HL-60/S4 treated with retinoic acid at 250 ng/mL for 4 days and 3 days (cell line): ENCODE data around the gene RBM20.
"Not testable (repeated sequence)": the region's sequence is repeated elsewhere in the genome, so short reads cannot be mapped to it uniquely, and the experiment has no call there.

Experiments
- in situ Hi-C: fragments of 300-500 bp; cut with MboI; formaldehyde crosslinking; loops from 2 replicates; pipeline ENCODE4 v1.7.0; 2022; ENCODE audit warnings: low sequenced_read_pairs

The RBM20 gene

DNA sequence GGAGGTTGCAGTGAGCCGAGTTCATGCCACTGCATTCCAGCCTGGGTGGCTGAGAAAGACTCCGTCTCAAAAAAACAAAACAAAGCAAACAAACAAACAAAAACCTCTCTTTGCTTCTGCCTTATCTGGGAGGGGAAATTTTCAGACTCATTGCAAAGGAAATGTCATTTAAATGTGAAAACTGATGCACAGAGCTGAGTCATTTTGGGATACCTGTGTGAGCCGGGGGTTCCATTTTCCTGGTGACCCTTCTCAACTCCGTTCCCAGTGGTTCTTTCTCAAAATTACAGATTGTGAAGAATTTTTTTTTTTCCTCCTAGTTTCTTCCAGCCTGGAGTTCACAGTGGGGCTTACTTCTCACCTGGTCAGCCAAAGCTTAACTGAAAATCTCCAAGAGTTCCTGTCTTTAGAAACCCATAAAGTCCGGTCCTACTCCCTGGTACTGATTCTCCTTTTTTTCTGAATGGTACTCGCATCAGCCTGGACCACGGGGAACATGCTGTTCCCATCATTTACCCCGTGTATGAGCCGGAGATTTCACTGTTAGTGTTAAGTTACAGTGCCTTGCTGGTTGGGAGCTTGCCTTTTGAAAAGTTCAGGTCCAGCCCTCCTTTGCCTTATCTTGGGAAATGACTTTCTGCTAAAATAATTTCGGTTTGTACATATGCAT is 56.9 kb downstream of the RBM20 start:
- in situ Hi-C loops: no loop called here

DNA sequence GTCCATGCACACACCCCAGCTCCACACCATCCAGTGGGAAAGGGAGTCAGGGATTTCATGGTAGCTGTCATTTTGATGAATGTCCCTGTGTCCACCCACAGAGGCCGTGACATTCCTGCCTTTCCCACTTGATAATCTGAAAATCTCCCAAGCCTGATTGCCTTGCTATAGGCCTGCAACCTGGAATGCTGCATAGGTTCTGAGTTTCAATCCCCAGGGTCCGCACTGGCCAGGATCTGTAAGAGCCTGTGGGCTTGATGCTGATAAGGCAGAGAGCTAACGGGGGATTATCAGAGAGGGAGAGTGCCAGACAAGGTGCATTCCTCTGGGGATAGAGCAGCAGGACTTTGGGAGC is 57.5 kb downstream of the RBM20 start:
- in situ Hi-C loops: no loop called here

DNA sequence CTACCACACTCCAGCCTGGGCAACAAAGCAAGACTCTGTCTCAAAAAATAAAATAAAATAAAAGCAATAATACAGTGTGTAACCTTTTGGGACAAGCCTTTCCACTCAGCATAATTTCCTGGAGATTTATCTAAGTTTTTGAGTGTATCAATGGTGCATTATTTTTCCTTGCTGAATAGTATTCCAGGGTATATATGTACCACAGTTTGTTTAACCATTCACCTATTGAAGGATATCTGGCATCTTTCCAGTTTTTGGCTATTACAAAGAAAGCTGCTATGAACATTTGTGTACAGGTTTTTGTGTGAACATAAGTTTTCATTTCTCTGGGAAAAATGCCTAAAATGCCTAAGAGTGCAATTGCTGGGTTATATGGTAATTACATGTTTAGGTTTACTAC is 59.9 kb downstream of the RBM20 start:
- in situ Hi-C loops: no loop called here

DNA sequence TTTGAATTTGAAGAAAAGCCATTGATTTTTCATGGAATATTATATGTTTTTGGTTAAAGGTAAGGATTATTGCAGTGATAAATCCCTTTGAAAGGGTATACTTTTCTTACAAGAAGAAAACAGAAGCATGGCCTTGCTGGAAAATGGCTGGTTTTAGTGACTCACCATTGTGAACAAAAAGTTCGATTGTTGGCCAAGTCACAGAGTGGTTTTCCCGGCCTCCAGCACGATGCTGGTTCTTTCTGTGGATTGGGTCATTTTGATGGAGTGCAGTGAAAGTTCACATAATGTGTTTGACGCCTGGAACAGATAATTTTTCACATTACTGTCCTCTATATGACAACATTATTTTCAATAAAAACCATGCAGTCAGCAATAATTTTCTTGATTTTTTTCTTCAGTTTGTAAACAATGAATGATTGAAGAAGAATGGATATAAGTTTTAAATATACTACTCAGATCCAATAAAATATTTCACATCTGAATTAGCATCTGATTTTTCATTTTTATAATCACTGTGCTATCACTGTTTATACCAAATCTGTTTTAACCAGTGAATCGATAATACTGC is 60.9 kb downstream of the RBM20 start:
- in situ Hi-C loops: no loop called here

DNA sequence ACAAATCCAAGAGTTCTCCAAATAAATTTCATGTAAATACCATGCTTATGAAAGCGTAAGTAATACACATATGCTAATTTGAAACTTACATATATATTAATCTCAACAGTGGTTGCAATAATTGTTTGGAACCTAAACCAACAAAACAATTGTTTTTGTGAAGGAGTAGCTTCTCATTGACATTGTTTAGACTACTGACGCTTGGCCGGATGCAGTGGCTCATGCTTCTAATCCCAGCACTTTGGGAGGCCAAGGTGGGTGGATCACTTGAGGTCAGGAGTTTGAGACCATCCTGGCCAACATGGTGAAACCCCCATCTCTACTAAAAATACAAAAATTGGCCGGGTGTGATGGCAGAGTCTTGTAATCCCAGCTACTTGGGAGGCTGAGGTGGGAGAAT is 61.5 kb downstream of the RBM20 start:
- in situ Hi-C loops: not testable (repeated sequence)

DNA sequence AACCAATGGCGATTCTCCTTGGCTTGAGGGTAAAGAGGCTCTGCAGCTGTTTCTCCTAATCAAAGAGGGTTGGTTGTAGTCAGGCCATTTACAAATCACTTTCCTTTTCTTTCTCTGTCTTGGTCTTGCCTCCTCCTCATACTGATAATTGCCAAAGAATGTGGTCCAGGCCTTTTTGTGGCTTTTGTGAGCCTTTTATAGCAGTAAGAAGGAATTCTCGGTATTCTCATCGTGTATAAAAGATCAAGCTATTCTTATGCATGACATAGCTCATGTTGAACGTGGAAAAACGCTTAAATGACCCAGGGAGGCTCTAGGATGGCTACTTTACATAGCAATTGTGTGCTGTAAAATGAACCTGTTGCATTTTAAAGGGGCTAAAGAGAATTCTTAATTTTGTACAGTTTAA is 62.6 kb downstream of the RBM20 start:
- in situ Hi-C loops: no loop called here

DNA sequence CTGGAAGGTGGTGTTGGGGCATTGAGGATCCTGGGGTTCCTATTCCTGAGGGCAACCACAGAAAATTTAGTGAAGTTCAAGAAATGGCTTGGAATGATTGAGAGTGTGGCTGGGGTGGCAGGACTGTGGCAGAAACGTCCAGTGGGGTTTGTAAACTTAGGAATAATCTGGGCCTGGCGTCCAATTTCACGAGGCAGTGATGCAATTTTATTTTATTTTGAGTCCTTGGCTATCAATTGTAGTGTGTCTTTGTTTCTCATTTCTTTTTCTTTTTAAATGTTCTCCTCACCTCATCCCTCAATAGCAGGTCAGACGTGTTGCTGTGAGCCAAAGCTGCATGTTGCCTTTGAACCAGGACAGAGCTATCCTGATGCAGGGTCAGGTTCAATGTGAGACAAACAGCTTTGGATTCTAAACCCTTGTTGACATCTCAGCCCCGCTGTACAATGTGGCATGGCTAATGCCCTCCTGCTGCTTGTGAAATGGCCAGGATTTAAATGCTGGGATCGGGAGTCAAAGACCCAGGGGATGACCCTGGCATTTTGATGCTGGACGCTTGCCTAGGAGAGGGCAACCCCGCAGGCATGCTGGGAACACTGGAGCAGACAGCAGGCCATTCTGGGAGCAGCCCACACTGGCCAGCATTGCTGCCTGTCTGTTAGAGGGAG is 64.8 kb downstream of the RBM20 start:
- in situ Hi-C loops: no loop called here

DNA sequence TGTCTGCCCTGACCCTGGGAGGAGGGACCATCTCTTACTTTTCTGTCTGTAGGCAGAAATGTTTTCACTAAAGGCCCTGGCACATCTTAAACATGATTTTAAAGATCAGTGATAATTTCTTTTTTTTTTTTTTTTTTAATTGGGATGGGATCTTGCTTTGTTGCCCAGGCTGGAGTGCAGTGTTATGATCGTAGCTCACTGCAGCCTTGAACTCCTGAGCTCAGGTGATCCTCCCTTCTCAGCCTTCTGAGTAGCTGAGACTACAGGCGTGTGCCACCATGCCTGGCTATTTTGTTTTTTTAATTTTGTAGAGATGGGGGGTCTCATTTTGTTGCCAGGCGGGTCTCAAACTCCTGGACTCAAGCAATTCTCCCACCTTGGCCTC is 65.3 kb downstream of the RBM20 start:
- in situ Hi-C loops: no loop called here

DNA sequence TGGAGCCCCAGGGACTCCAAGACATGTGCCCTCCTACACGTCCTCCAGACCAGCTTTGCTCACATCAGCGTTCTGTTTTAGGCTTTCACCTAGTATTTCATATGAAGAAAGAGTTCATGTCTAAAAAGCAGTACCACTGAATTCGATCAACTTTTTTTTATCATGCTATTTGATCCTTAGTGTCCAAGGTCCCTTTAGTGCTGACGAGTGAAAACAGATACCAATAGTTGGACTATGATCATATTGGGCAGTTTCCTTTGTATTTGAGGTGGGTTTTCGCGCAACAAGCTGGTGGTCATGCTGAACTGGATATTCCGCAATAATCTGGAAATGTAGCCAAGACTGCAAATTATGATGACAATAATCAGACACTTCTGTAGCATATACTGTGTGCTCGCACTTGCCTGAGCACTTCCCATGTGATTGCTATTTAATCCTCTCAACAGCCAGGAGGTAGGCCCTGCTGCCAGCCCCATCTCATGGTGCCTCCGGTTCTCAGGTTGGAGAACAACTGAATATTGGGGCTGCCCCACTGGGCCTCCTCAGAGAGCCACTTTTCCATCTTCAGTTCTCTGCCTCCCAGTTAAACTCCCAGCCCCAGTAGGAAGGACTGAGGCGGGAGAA is 65.9 kb downstream of the RBM20 start:
- in situ Hi-C loops: no loop called here

DNA sequence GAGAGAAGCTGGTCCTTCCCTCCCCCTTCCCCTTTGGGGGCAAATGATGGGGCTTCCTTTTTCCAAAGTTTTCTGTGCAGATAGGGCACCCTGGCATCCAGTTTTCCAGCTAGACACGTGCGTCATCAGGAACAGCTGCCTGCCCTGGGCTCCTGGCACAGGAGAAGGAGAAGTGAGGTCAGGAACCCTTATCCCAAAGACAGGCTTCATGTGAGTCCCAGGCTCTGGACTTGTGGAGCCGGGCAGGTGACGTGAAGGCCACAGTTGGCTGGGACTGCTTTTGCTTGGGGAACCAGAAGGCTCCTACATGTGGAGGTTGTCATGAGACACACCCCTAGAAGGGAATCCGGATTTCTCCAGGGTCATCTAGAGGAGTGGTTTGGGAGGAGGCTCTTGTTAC is 66.5 kb downstream of the RBM20 start:
- in situ Hi-C loops: no loop called here

DNA sequence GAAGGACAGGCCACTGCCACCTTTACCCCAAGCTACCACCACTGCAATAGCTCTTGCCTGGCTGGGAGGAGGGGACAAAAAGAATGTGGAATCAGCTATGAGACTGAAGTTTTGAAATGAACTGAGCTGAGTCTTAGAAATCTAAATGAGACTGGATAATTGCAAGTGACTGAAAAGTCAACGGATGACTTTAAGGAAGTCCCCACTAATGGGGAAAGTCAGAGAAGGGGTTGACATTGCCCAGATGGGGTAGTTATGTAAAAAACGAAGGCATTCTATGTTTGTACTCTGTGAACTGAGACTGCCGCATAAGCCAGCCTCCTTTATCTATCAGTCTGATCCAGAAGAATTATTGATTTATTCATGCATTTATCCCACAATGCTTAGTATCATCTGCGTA is 67.2 kb downstream of the RBM20 start:
- in situ Hi-C loops: no loop called here

DNA sequence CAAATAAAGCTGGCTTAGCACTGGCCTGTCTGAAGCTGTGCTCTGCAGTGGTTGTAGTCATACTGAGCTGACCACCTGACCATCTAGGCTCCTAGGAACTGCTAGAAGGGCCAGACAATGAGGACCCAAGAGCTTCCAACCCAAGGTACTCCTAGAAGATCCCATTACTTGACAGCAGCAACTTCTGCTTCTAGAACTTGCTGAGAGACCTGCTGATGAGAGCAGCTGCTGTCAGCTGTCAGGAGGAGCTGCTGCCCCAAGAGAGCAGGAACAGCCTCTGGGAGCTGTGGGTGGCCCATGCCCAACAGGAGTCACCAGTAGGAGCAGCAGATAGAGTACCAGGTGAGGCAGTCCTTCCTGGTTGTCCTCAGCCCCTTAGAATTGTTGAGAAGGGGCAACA is 70.2 kb downstream of the RBM20 start:
- in situ Hi-C loops: no loop called here

DNA sequence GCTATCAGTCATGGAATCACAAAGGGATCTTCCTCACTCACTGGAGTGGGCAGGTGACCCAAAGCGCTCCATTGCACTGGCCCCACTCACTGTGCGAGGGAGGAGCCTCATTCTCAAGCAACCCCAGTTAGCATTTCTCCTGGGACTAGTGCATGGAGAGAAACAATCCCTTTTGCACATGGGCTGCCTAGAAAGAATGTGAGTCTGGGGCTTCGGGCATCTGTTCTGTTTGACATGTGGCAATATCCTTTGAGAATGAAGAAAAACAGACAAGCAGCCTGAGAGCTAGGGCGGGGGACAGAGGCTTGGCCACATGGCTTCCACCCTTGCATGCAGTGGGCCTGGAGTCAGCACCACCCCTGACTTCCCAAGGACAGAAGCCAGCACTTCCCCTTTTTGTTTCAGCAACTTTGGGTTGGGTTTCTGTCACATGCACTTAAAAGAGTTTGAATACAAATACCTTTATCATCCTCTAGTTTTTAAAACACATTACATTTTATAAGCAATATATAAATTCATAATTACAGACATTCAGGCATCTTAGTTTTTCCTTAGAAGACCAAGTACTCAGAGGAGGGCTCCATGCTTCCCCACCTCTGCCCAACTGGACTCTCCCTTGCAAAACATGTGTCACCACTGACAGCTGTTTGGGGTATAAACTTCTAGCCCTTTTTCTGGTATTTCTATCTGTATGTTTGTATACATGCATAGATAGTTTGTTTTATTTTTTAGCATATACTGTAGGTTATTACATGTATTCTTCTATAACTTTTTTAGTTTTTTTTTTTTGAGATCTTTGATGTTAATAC is 73.8 kb downstream of the RBM20 start:
- in situ Hi-C loops: no loop called here

DNA sequence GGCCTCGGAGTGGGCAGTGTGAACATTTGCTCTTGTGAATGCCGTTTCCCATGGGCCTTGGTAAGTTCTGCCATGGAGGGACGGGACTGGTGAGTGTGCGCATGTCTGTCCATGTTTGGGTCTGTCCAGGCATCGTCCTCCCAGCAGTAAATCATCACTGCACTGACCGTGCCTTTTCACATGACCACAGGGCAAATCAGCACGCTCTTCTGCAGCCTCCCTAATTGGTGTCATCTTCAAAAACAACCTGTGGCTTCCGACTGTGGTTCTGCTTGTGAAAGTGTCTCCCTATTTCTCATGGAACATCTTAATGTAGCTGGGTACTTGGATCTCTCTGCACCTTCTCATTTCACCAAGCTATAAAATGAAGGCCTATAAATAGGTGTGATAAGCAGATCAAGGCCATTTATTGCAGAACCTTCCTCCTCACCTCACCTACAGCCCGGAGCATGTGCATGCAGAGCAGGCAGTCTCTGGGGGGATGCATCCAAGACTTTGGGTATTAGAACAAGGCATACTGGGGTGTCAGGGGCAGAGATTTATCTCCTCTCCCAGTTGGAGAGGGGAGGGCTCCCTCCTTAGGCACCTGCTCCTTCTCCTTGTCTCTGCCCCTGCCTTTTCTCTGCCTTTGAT is 77.4 kb downstream of the RBM20 start:
- in situ Hi-C loops: no loop called here

DNA sequence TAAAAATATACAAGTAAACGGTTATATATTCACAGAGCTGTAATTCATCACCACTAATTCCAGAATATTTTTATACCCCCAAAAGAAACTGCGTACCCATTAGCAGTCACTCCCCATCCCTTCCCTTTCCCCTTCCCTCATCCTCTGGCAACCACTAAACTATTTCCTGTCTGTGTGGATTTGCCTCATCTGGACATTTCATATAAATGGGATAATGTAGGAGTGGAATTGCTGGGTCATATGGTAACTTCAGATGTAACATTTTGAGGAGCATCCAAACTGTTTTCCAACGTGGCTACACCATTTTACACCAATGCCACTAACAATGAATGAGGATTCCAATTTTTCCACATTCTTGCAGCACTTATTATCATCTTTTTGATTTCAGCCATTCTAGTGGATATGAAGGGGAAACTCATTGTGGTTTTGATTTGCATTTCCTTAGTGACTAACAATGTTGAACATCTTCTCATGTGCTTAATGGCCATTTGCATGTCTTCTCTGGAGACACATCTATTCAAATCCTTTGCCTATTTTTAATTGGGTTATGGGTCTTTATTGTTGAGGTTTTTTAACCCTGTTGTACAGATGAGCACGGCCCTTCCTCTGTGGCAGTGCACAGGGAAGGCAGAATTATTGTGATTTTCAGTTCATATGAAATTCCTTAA is 79.2 kb downstream of the RBM20 start:
- in situ Hi-C loops: no loop called here

DNA sequence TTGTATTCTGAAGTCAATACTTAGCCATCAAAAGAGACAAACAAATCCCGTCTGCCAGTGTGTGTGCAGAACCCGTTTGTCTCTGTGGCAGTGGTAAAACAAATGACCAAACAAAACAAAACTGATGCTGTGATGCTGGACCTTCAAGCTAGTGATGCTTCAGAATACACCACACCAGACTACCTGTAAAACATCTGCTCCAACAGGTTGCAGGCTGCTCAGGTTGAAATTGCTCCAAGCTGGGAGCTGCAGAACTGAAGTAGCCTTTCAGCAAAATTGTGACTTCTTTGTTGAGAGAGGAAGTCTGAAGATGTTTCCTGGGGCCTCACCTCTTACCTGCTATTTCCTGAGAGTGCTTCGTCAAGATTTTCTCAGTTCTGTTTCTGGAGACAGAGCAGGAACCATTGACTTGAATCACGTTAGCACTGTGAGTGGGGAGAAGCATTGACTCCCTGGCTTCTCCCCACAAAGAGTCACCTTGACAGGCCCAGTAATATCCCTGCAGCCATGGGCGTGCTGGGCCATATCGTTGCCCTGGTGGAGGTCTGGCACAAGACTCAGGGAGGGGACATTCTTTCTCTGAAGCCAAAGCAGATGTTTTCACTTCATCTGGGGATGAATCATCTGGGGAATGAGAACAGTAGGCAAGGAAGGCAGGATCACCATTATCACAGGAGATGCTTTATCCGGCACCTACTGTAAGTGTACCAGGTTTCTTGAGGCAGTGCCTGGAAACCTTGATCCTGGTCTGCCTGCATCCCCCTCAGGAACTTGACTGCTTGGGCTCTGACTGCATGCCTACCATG is 80.2 kb downstream of the RBM20 start:
- in situ Hi-C loops: no loop called here

DNA sequence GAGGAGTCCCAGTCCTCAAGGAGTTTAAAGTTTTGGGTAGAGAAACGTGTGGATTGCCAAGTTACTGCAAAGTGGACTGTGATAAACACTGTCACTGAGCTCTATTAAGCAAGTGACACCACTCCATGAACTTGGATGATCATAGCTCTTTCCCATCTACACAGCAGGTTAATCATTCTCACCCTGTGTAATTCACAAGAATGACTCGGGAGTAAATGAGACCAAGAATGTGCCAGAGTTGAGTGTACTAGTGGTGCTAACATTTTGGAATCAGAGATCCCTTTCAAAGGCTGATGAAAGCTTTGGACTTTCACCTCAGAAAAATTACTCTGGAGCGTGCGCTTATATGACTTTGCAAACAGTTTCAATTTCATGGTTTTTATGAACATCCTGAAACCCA is 80.8 kb downstream of the RBM20 start:
- in situ Hi-C loops: no loop called here

DNA sequence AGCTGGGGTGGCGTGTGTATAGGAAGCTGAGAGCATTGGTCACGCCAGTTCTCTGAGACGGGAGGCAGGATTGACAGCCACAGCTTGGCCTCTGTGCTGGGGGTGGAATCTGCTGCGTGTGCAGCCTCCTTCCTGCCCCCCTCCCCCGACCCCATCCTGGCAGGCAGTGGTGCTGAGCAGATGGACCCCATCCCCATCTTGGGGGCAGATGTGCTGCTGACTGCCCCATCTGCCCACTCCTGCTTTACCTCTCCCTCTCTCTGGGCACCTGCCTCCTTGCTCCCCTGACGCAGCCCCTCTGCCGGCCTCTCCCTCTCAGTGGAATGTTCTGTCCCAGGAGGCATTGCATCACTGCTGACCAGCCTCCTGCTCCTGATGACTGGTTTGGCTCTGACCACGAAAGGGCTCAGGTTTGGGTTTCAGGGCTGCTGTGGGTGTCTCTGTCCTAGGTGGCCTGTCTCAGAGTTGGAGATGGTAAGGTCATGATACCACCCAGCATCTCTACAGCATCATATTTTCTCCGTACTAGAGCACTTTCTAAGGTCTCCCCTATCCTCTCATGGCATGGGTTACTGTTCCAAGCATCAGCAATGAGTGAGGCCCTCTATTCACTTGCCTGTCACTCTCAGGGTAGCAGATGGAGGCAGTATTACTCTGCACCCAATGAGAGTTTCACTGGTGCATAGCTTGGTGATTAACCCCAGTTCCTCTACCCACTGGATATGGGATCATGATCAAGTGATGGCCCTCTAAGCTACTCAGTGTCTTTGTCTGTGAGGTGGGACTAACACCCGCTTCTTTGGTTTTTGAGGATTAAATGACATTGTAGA is 81.9 kb downstream of the RBM20 start:
- in situ Hi-C loops: no loop called here

DNA sequence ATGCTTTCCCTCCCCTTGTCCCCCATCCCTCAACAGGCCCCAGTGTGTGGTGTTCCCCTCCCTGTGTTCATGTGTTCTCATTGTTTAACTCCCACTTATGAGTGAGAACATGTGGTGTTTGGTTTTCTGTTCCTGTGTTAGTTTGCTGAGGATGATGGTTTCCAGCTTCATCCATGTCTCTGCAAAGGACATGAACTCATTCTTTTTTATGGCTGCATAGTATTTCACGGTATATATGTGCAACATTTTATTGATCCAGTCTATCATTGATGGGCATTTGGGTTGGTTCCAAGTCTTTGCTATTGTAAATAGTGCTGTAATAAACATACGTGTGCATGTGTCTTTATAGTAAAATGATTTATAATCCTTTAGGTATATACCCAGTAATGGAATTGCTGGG is 83.6 kb downstream of the RBM20 start:
- in situ Hi-C loops: not testable (repeated sequence)
